Loucy (cell line): ENCODE measurements around the gene WDTC1.
A peak's percentile ranks its signal among the peaks of the same experiment; 100 is the strongest.

Experiments
- H2AFZ ChIP-seq: fragments of 200-600 bp; sonication (generic); 2 replicates; pipeline ENCODE4 v1.6.0; 2016; ENCODE audit warnings: antibody characterized with exemption, mild to moderate bottlenecking, low read length, moderate library complexity
- H3F3A ChIP-seq: fragments of 200-600 bp; 2 replicates; pipeline ENCODE4 v1.6.0; 2016; ENCODE audit warnings: antibody characterized with exemption, low read depth, mild to moderate bottlenecking
- H3K27me3 ChIP-seq: fragments of 200-600 bp; sonication (generic); 2 replicates; pipeline ENCODE4 v1.6.1; 2014; ENCODE audit warnings: low read length, mild to moderate bottlenecking; ENCODE audit not compliant: insufficient read depth, poor library complexity, severe bottlenecking
- H3K36me3 ChIP-seq: fragments of 200-600 bp; sonication (generic); 2 replicates; pipeline ENCODE4 v1.6.1; 2016; ENCODE audit warnings: low read length; ENCODE audit not compliant: insufficient read depth
- H3K4me1 ChIP-seq: fragments of 200-600 bp; sonication (generic); 2 replicates; pipeline ENCODE4 v1.5.1; 2014; ENCODE audit warnings: low read length, mild to moderate bottlenecking; ENCODE audit not compliant: insufficient read depth, poor library complexity, severe bottlenecking
- H3K4me2 ChIP-seq: fragments of 200-600 bp; sonication (generic); 2 replicates; pipeline ENCODE4 v1.6.0; 2014; ENCODE audit warnings: antibody characterized with exemption, low read length, low read depth, mild to moderate bottlenecking; ENCODE audit not compliant: poor library complexity, severe bottlenecking
- H3K4me3 ChIP-seq: fragments of 200-600 bp; sonication (generic); 2 replicates; pipeline ENCODE4 v1.5.1; 2014; ENCODE audit warnings: low read length, mild to moderate bottlenecking, mixed read lengths; ENCODE audit not compliant: poor library complexity, severe bottlenecking
- H3K79me2 ChIP-seq: fragments of 200-600 bp; sonication (generic); 2 replicates; pipeline ENCODE4 v1.6.1; 2014; ENCODE audit warnings: low read length; ENCODE audit not compliant: insufficient read depth
- H3K9ac ChIP-seq: fragments of 200-600 bp; sonication (generic); 2 replicates; pipeline ENCODE4 v1.6.0; 2014; ENCODE audit warnings: mild to moderate bottlenecking, low read depth, low read length, moderate library complexity; ENCODE audit not compliant: poor library complexity, severe bottlenecking
- H3K9me2 ChIP-seq: fragments of 200-600 bp; sonication (generic); replicated peaks from 2 replicates; pipeline ENCODE4 v1.6.1; 2016; ENCODE audit warnings: low read depth, low read length, mixed read lengths
- H3K9me3 ChIP-seq: fragments of 200-600 bp; sonication (generic); 2 replicates; pipeline ENCODE4 v1.6.1; 2014; ENCODE audit warnings: mild to moderate bottlenecking, antibody characterized with exemption, low read length, low read depth; ENCODE audit not compliant: insufficient read depth
- H4K20me1 ChIP-seq: fragments of 200-600 bp; sonication (generic); 2 replicates; pipeline ENCODE4 v1.6.0; 2014; ENCODE audit warnings: antibody characterized with exemption, low read length, mild to moderate bottlenecking; ENCODE audit not compliant: insufficient read depth, poor library complexity, severe bottlenecking
- EZH2phosphoT487 ChIP-seq: fragments of 200-600 bp; IDR thresholded peaks from 2 replicates; pipeline ENCODE4 v1.6.1; 2018; ENCODE audit warnings: antibody characterized with exemption, mild to moderate bottlenecking, moderate library complexity, borderline replicate concordance
- TF ChIP-seq, protein P1 (sequence below): fragments of 200-600 bp; sonication (generic); conservative IDR thresholded peaks from 2 replicates; pipeline ENCODE4 v1.5.1; 2014; ENCODE audit warnings: mild to moderate bottlenecking, antibody characterized with exemption, low read length

The WDTC1 gene

DNA sequence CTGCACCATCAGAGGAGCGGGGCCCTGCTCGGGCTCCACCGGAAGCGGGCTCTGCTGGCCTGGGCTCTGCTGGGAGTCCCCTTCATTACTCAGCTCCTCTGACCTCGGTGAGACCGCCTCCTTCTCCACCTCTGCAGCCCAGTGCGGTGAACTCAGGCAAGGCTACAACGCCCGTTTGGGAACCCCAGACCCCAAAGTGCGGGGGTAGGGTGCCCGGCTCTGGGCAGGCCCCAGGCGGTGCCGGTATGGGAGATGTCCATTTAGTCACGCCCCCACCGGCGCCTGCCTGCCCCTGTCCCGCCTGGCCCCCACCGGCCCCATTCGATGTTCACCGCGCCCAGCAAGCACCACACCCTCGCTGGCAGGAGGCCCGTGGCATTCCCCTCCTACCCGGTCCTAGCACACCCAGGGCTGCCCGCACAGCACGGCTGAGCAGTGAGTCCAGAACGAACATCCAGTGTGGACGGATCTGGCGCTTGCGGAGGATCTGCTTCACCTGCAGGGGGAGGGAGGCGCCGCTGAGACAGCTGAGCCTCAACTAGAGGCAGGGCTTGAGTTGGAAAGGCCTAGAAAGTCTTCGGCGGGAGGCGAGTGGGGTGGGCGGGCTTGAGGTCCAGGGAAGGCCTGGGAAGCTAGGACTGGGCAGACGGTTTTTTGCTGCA is 122.3 kb downstream of the WDTC1 start:
- Histone ChIP-seq H3K9me2 (no peaks in the 10 kb centered on the region), H3K9me3 (no peaks in the 10 kb centered on the region), H3F3A (no peaks in the 10 kb centered on the region), H2AFZ (peak overlapping the region; percentile 77; the same call in 1 of the 2 replicates), H3K9ac (peak overlapping the region; percentile 64), H3K4me2 (peak overlapping the region; percentile 67), H3K4me1 (no peaks in the 10 kb centered on the region), H3K36me3 (no peaks in the 10 kb centered on the region), H4K20me1 (no peaks in the 10 kb centered on the region), H3K79me2 (no peaks in the 10 kb centered on the region), H3K4me3 (peak overlapping the region; percentile 65), H3K27me3 (no peaks in the 10 kb centered on the region)
- no peak for TF ChIP-seq EZH2phosphoT487
- TF ChIP-seq, protein P1, sequence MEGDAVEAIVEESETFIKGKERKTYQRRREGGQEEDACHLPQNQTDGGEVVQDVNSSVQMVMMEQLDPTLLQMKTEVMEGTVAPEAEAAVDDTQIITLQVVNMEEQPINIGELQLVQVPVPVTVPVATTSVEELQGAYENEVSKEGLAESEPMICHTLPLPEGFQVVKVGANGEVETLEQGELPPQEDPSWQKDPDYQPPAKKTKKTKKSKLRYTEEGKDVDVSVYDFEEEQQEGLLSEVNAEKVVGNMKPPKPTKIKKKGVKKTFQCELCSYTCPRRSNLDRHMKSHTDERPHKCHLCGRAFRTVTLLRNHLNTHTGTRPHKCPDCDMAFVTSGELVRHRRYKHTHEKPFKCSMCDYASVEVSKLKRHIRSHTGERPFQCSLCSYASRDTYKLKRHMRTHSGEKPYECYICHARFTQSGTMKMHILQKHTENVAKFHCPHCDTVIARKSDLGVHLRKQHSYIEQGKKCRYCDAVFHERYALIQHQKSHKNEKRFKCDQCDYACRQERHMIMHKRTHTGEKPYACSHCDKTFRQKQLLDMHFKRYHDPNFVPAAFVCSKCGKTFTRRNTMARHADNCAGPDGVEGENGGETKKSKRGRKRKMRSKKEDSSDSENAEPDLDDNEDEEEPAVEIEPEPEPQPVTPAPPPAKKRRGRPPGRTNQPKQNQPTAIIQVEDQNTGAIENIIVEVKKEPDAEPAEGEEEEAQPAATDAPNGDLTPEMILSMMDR, result no peak

DNA sequence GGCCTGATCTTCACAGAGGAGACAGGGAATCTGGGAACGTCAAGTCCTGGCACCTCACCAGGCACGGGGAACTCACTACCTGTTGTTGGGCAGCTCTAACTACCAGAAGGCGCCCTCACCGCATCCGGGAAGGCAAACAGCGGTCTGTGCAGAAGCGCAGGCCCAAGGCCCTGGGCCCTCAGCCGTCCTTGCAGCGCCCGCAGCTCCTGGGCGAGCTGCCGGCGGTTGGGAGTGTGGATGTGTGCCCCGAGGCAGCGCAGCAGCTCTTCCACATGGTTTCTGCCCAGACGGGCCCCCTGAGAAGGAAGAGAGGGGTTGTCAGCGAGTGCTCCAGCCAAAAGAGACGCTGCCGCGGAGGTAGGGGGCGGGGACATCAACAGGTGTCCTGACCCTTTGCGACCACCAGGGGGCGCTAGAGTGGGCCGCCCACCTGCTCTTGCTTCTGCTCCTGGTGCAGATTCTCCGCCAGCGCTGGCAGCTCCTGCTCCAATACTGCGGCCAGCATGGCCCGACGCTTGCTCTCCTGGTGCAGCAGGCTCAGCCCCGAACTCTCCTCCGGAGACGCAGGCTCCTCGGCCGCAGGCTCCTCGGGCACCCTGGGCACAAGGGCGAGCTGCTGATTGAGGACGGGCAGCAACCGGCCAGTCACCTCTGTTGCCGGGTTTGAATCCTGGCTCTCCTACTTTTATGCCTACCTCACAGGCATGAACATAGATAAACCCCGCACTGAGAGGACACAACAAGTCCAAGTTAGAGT is 123.0 kb downstream of the WDTC1 start:
- Histone ChIP-seq H3K4me2 (peak overlapping the region; percentile 67), H3K79me2 (no peaks in the 10 kb centered on the region), H3K9me2 (no peaks in the 10 kb centered on the region), H3K27me3 (no peaks in the 10 kb centered on the region), H3K9me3 (no peaks in the 10 kb centered on the region), H3K4me1 (no peaks in the 10 kb centered on the region), H4K20me1 (no peaks in the 10 kb centered on the region), H3K36me3 (no peaks in the 10 kb centered on the region), H3K9ac (peak overlapping the region; percentile 64), H3K4me3 (peak overlapping the region; percentile 65), H2AFZ (peak overlapping the region; percentile 77; the same call in 1 of the 2 replicates), H3F3A (no peaks in the 10 kb centered on the region)
- TF ChIP-seq EZH2phosphoT487, result no peak
- TF ChIP-seq, protein P1, result peak; percentile 89
